Activated T-cell treated with anti-CD3 and anti-CD28 coated beads, Interleukin-2, amount 50 U/mL, for 24 hours (primary cell): ENCODE data around the gene GFOD2.

ENCODE experiments used
- DNase-seq: peaks from one replicate; pipeline ENCODE4 v3.0.0-alpha.2; 2020
- H3K27ac Mint-ChIP-seq: 2 replicates; pipeline ENCODE4 v1.8.0; 2020; ENCODE audit warnings: mild to moderate bottlenecking, mixed read lengths
- H3K27me3 Mint-ChIP-seq: 2 replicates; pipeline ENCODE4 v1.8.0; 2020; ENCODE audit warnings: mixed read lengths
- H3K36me3 Mint-ChIP-seq: 2 replicates; pipeline ENCODE4 v1.8.0; 2020; ENCODE audit warnings: low read depth, mixed read lengths
- H3K4me1 Mint-ChIP-seq: 2 replicates; pipeline ENCODE4 v1.8.0; 2020; ENCODE audit warnings: low read depth, mixed read lengths
- H3K4me3 Mint-ChIP-seq: 2 replicates; pipeline ENCODE4 v1.8.0; 2020; ENCODE audit warnings: mild to moderate bottlenecking, moderate library complexity, mixed read lengths
- H3K9me3 Mint-ChIP-seq: 2 replicates; pipeline ENCODE4 v1.8.0; 2020; ENCODE audit warnings: mixed read lengths

Gene GFOD2

GRCh38 chr16:67723911-67724305 lies 4.8 kb upstream of the GFOD2 start:
- no peaks in the 10 kb centered on the region for H3K27me3 Mint-ChIP-seq
- H3K4me3 Mint-ChIP-seq: no peak overlapping the region
- peaks cover 15% of the 10 kb centered on the region for H3K4me1 Mint-ChIP-seq
- H3K36me3 Mint-ChIP-seq: peaks cover 51% of the 10 kb centered on the region
- no peaks in the 10 kb centered on the region for H3K9me3 Mint-ChIP-seq
- H3K27ac Mint-ChIP-seq: peak overlapping the region; percentile 55
- no peak for DNase-seq

GRCh38 chr16:67723151-67723910 lies 4.2 kb upstream of the GFOD2 start:
- H3K36me3 Mint-ChIP-seq: peaks cover 50% of the 10 kb centered on the region
- H3K9me3 Mint-ChIP-seq: no peaks in the 10 kb centered on the region
- peaks cover 19% of the 10 kb centered on the region for H3K4me1 Mint-ChIP-seq
- DNase-seq: no peak
- H3K27me3 Mint-ChIP-seq: no peaks in the 10 kb centered on the region
- no peak overlapping the region for H3K27ac Mint-ChIP-seq
- H3K4me3 Mint-ChIP-seq: no peak overlapping the region

- DNase-seq: no peak
- Mint-ChIP-seq H3K9me3 (no peaks in the 10 kb centered on the region), H3K27ac (peak overlapping the region; percentile 97), H3K36me3 (peaks cover 42% of the 10 kb centered on the region), H3K4me3 (peak overlapping the region; percentile 97), H3K4me1 (peaks cover 40% of the 10 kb centered on the region), H3K27me3 (no peaks in the 10 kb centered on the region)
Observed at GRCh38 chr16:67720236-67720635, 1.1 kb upstream of the GFOD2 start.

GRCh38 chr16:67719778-67720144 lies 645 bp upstream of the GFOD2 start:
- Mint-ChIP-seq H3K27ac (peak overlapping the region; percentile 97), H3K36me3 (peaks cover 40% of the 10 kb centered on the region), H3K4me3 (peak overlapping the region; percentile 97), H3K9me3 (no peaks in the 10 kb centered on the region), H3K4me1 (peaks cover 40% of the 10 kb centered on the region), H3K27me3 (no peaks in the 10 kb centered on the region)
- peak; percentile 58 for DNase-seq

- peaks cover 36% of the 10 kb centered on the region for H3K36me3 Mint-ChIP-seq
- peak overlapping the region; percentile 97 for H3K4me3 Mint-ChIP-seq
- peaks cover 44% of the 10 kb centered on the region for H3K4me1 Mint-ChIP-seq
- H3K27me3 Mint-ChIP-seq: no peaks in the 10 kb centered on the region
- H3K9me3 Mint-ChIP-seq: no peaks in the 10 kb centered on the region
- DNase-seq: no peak
- H3K27ac Mint-ChIP-seq: peak overlapping the region; percentile 97
Observed at GRCh38 chr16:67718668-67719047, 458 bp downstream of the GFOD2 start.

GRCh38 chr16:67716097-67716496 lies 3.0 kb downstream of the GFOD2 start:
- H3K4me3 Mint-ChIP-seq: no peak overlapping the region
- no peaks in the 10 kb centered on the region for H3K27me3 Mint-ChIP-seq
- peaks cover 51% of the 10 kb centered on the region for H3K4me1 Mint-ChIP-seq
- peaks cover 38% of the 10 kb centered on the region for H3K36me3 Mint-ChIP-seq
- no peak for DNase-seq
- no peaks in the 10 kb centered on the region for H3K9me3 Mint-ChIP-seq
- no peak overlapping the region for H3K27ac Mint-ChIP-seq

GRCh38 chr16:67714522-67714921 lies 4.6 kb downstream of the GFOD2 start:
- Mint-ChIP-seq H3K27me3 (no peaks in the 10 kb centered on the region), H3K4me3 (no peak overlapping the region), H3K27ac (no peak overlapping the region), H3K4me1 (peaks cover 37% of the 10 kb centered on the region), H3K9me3 (no peaks in the 10 kb centered on the region), H3K36me3 (peaks cover 40% of the 10 kb centered on the region)
- no peak for DNase-seq

- no peaks in the 10 kb centered on the region for H3K9me3 Mint-ChIP-seq
- peaks cover 37% of the 10 kb centered on the region for H3K36me3 Mint-ChIP-seq
- no peaks in the 10 kb centered on the region for H3K27me3 Mint-ChIP-seq
- H3K4me3 Mint-ChIP-seq: no peak overlapping the region
- peaks cover 37% of the 10 kb centered on the region for H3K4me1 Mint-ChIP-seq
- no peak overlapping the region for H3K27ac Mint-ChIP-seq
- no peak for DNase-seq
Observed at GRCh38 chr16:67713647-67714273, 5.4 kb downstream of the GFOD2 start.

- H3K4me1 Mint-ChIP-seq: peaks cover 19% of the 10 kb centered on the region
- H3K27ac Mint-ChIP-seq: no peak overlapping the region
- DNase-seq: no peak
- no peak overlapping the region for H3K4me3 Mint-ChIP-seq
- no peaks in the 10 kb centered on the region for H3K9me3 Mint-ChIP-seq
- H3K27me3 Mint-ChIP-seq: no peaks in the 10 kb centered on the region
- H3K36me3 Mint-ChIP-seq: peaks cover 20% of the 10 kb centered on the region
Observed at GRCh38 chr16:67710607-67711006, 8.5 kb downstream of the GFOD2 start.

- Mint-ChIP-seq H3K36me3 (peaks cover 18% of the 10 kb centered on the region), H3K4me3 (no peak overlapping the region), H3K9me3 (no peaks in the 10 kb centered on the region), H3K4me1 (peaks cover 30% of the 10 kb centered on the region), H3K27ac (no peak overlapping the region), H3K27me3 (no peaks in the 10 kb centered on the region)
- no peak for DNase-seq
Observed at GRCh38 chr16:67709050-67709449, 10.1 kb downstream of the GFOD2 start.

GRCh38 chr16:67708368-67708771 lies 10.7 kb downstream of the GFOD2 start:
- Mint-ChIP-seq H3K4me3 (no peak overlapping the region), H3K27ac (peak overlapping the region; percentile 7), H3K36me3 (peaks cover 12% of the 10 kb centered on the region), H3K9me3 (no peaks in the 10 kb centered on the region), H3K4me1 (peaks cover 32% of the 10 kb centered on the region), H3K27me3 (no peaks in the 10 kb centered on the region)
- DNase-seq: no peak

GRCh38 chr16:67707790-67708189 lies 11.3 kb downstream of the GFOD2 start:
- Mint-ChIP-seq H3K9me3 (no peaks in the 10 kb centered on the region), H3K27me3 (no peaks in the 10 kb centered on the region), H3K36me3 (peaks cover 8% of the 10 kb centered on the region), H3K4me1 (peaks cover 34% of the 10 kb centered on the region), H3K4me3 (no peak overlapping the region), H3K27ac (no peak overlapping the region)
- DNase-seq: no peak

- H3K27me3 Mint-ChIP-seq: no peaks in the 10 kb centered on the region
- DNase-seq: no peak
- no peaks in the 10 kb centered on the region for H3K9me3 Mint-ChIP-seq
- H3K36me3 Mint-ChIP-seq: peaks cover 8% of the 10 kb centered on the region
- peaks cover 35% of the 10 kb centered on the region for H3K4me1 Mint-ChIP-seq
- H3K4me3 Mint-ChIP-seq: no peak overlapping the region
- no peak overlapping the region for H3K27ac Mint-ChIP-seq
Observed at GRCh38 chr16:67707210-67707609, 11.9 kb downstream of the GFOD2 start.

GRCh38 chr16:67704110-67704509 lies 15.0 kb downstream of the GFOD2 start:
- H3K36me3 Mint-ChIP-seq: peaks cover 6% of the 10 kb centered on the region
- no peaks in the 10 kb centered on the region for H3K9me3 Mint-ChIP-seq
- no peak overlapping the region for H3K4me3 Mint-ChIP-seq
- no peaks in the 10 kb centered on the region for H3K27me3 Mint-ChIP-seq
- peaks cover 28% of the 10 kb centered on the region for H3K4me1 Mint-ChIP-seq
- H3K27ac Mint-ChIP-seq: peak overlapping the region; percentile 70
- no peak for DNase-seq

- H3K27me3 Mint-ChIP-seq: no peaks in the 10 kb centered on the region
- H3K4me1 Mint-ChIP-seq: peaks cover 28% of the 10 kb centered on the region
- no peak overlapping the region for H3K4me3 Mint-ChIP-seq
- peaks cover 9% of the 10 kb centered on the region for H3K36me3 Mint-ChIP-seq
- no peaks in the 10 kb centered on the region for H3K9me3 Mint-ChIP-seq
- H3K27ac Mint-ChIP-seq: peak overlapping the region; percentile 70
- no peak for DNase-seq
Observed at GRCh38 chr16:67703626-67704025, 15.5 kb downstream of the GFOD2 start.
